Measurements from ENCODE around the gene SPATA31C1. TPM values are rescaled to one million over a fixed set of nuclear protein-coding genes. Genes with fewer than 3 reads are reported as not detected.
A peak's percentile ranks its signal among the peaks of the same experiment; 100 is the strongest.

Gene SPATA31C1
- polyA plus RNA-seq, 1 experiment = not detected

DNA sequence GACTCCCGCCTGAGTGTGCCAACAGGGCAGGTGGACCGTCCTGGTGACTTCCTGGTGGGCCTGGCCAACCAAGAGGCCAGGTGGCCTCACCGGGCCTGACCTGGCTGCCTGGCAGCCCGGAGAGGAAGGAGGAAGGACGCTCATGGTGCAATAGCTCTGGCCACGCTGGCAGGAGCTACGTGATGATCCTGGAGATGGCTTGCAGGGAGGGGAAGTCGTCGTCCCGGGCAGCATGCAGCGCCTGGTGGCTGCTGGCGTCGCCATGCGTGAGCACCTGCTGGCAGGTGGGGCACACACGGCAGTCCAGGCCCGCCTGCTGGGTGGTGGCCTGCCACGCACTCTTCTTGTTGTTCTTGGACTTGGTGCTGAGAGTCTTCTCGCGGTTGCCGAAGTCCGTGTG, 26.3 kb downstream of the SPATA31C1 start:
- H3K9me3 ChIP-seq (ENCODE audit: control insufficient read depth, insufficient read depth, low read length) = peaks cover 6% of the 10 kb centered on the region; the same call in 1 of the 2 replicates
- CTCF ChIA-PET = interaction anchor here (0.6 kb wide), 1 partner anchor 132 kb away, joined by 3 read pairs; no protein-coding TSS in a partner anchor
- no peak for DNase-seq (ENCODE audit: low read depth, low spot score)
- H3K27me3 ChIP-seq (ENCODE audit: control insufficient read depth, insufficient read depth, low read length) = no peaks in the 10 kb centered on the region
- POLR2A ChIA-PET = no interaction called here
- no peak overlapping the region for H3K4me3 ChIP-seq (ENCODE audit: low read depth, low read length)
- TF ChIP-seq, protein P1, sequence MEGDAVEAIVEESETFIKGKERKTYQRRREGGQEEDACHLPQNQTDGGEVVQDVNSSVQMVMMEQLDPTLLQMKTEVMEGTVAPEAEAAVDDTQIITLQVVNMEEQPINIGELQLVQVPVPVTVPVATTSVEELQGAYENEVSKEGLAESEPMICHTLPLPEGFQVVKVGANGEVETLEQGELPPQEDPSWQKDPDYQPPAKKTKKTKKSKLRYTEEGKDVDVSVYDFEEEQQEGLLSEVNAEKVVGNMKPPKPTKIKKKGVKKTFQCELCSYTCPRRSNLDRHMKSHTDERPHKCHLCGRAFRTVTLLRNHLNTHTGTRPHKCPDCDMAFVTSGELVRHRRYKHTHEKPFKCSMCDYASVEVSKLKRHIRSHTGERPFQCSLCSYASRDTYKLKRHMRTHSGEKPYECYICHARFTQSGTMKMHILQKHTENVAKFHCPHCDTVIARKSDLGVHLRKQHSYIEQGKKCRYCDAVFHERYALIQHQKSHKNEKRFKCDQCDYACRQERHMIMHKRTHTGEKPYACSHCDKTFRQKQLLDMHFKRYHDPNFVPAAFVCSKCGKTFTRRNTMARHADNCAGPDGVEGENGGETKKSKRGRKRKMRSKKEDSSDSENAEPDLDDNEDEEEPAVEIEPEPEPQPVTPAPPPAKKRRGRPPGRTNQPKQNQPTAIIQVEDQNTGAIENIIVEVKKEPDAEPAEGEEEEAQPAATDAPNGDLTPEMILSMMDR (IDR thresholded peaks at IDR 0.05; ENCODE audit: low read depth, low read length) = no peak
- H3K27ac ChIP-seq (ENCODE audit: low read depth, low read length) = no peak overlapping the region

DNA sequence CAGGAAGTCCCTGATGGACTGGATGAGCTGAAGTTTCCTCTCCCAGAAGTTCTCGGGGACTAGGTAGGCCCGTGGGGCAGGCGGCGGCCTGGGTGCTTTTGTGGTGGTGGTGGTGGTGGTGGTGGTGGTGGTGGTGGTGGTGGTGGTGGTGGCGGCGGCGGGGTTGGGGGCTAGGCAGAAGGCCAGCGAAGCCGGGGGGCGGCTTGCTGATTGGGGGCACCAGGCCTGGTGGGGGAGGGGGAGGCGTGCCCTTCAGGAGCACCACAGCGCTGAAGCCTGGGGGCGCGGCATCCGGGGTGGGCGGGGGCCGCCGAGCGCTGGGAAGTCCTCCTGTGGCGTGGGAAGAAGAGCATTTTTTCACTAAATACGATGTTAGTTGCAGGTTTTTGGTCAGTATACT, 26.9 kb downstream of the SPATA31C1 start:
- DNase-seq (ENCODE audit: low read depth, low spot score) = no peak
- no peaks in the 10 kb centered on the region for H3K27me3 ChIP-seq (ENCODE audit: control insufficient read depth, insufficient read depth, low read length)
- ChIA-PET POLR2A (no interaction called here), CTCF (no interaction called here)
- peak overlapping the region; percentile 23; the same call in 1 of the 2 replicates for H3K4me3 ChIP-seq (ENCODE audit: low read depth, low read length)
- H3K9me3 ChIP-seq (ENCODE audit: control insufficient read depth, insufficient read depth, low read length) = peaks cover 6% of the 10 kb centered on the region; the same call in 1 of the 2 replicates
- TF ChIP-seq, protein P1 (IDR thresholded peaks at IDR 0.05; ENCODE audit: low read depth, low read length) = no peak
- no peak overlapping the region for H3K27ac ChIP-seq (ENCODE audit: low read depth, low read length)

DNA sequence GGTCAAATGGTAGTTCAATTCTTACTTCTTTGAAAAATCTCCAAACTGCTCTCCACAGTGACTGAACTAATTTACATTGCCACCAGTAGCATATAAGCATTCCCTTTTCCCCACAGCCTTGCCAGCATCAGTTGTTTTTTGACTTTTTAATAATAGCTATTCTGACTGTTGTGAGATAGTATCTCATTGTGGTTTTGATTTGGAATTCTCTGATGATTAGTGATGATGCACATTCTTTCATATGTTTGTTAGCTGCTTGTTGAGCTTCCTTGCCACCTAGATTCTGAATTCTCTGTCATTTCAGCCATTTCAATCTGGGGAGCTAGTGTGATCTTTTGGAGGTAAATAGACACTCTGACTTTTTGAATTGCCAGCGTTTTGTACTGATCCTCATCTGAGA, 32.5 kb downstream of the SPATA31C1 start:
- Histone ChIP-seq H3K27ac (ENCODE audit: low read depth, low read length) (no peak overlapping the region), H3K27me3 (ENCODE audit: control insufficient read depth, insufficient read depth, low read length) (no peaks in the 10 kb centered on the region), H3K4me3 (ENCODE audit: low read depth, low read length) (no peak overlapping the region), H3K9me3 (ENCODE audit: control insufficient read depth, insufficient read depth, low read length) (no peaks in the 10 kb centered on the region)
- ChIA-PET CTCF (interaction anchor here (0.6 to 3.1 kb wide), 3 partner anchors 23 to 91 kb away, joined by 3 to 9 read pairs (median 3); no protein-coding TSS in a partner anchor), POLR2A (no interaction called here)
- DNase-seq (ENCODE audit: low read depth, low spot score) = no peak
- TF ChIP-seq, protein P1 (IDR thresholded peaks at IDR 0.05; ENCODE audit: low read depth, low read length) = no peak

DNA sequence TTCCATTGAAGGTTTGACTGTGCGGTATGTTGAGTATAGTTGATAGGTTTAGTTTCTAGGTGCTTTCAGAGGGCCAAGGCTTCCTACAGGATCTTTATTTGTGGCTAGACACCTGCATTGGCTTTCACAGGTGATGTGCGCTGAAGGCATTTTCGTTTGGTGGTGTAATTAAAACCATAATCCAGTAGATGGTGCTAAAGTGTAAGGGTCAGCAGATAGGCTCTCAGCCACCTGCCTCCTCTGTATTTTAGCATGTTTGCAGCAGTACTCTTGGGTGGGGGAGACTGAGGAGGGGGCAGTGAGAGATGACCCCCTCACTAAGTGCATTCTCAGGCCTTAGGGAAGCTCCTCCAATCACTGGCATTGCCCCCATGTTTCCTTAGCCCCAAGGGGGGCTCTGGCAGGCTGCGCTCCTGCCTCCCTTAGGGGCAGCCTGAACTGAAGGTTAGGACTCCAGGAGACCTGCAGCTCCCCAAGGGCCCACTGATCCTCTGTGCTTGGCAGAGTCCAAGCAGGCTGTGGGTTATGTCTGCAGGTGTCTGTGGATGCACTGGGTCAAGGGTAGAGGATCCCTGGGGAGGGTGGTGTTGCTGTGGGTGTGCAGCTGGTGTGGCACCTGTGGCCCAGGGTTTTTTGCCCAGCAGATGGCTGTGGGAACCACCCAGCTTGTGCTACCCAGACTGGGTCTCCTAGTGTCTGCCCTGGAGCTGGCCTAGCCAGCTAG, 33.2 kb downstream of the SPATA31C1 start:
- H3K4me3 ChIP-seq (ENCODE audit: low read depth, low read length) = no peak overlapping the region
- H3K9me3 ChIP-seq (ENCODE audit: control insufficient read depth, insufficient read depth, low read length) = no peaks in the 10 kb centered on the region
- H3K27me3 ChIP-seq (ENCODE audit: control insufficient read depth, insufficient read depth, low read length) = no peaks in the 10 kb centered on the region
- H3K27ac ChIP-seq (ENCODE audit: low read depth, low read length) = no peak overlapping the region
- ChIA-PET CTCF (interaction anchor here (0.5 to 3.1 kb wide), 5 partner anchors 10 to 91 kb away, joined by 3 to 9 read pairs (median 3); no protein-coding TSS in a partner anchor), POLR2A (no interaction called here)
- DNase-seq (ENCODE audit: low read depth, low spot score) = no peak
- TF ChIP-seq, protein P1 (IDR thresholded peaks at IDR 0.05; ENCODE audit: low read depth, low read length) = peak; percentile 45

DNA sequence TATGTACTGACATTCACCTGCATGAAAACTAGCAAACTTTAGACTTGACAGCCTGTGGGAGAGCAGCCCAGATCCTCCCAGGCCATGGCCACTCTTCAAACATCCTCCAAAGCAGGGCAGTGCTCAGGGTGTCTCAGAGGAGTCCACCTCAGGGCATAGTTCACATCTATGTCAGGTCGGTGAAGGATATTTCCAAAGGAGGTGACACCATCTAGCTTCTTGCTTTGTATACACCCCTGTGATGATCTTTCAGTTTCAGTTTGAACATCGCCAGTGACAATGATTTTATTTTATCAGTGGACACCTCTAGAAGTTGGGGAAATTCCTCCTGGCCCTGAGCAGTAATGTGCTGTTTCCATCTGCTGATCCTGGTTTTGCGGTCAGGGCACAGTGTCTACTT, 36.5 kb downstream of the SPATA31C1 start:
- TF ChIP-seq, protein P1 (IDR thresholded peaks at IDR 0.05; ENCODE audit: low read depth, low read length) = no peak
- DNase-seq (ENCODE audit: low read depth, low spot score) = no peak
- no peak overlapping the region for H3K4me3 ChIP-seq (ENCODE audit: low read depth, low read length)
- CTCF ChIA-PET = no interaction called here
- H3K27me3 ChIP-seq (ENCODE audit: control insufficient read depth, insufficient read depth, low read length) = no peaks in the 10 kb centered on the region
- no peak overlapping the region for H3K27ac ChIP-seq (ENCODE audit: low read depth, low read length)
- POLR2A ChIA-PET = no interaction called here
- H3K9me3 ChIP-seq (ENCODE audit: control insufficient read depth, insufficient read depth, low read length) = peaks cover 1% of the 10 kb centered on the region; the same call in 1 of the 2 replicates
